NCI-H2171 treated with DMSO at 0.1 percent for 48 hours (cell line): ENCODE results near the gene DIRAS1.

ENCODE experiments used
- DNase-seq: peaks from one replicate; lab custom pipeline; 2025; lab: John Stamatoyannopoulos, UW

Gene DIRAS1, protein sequence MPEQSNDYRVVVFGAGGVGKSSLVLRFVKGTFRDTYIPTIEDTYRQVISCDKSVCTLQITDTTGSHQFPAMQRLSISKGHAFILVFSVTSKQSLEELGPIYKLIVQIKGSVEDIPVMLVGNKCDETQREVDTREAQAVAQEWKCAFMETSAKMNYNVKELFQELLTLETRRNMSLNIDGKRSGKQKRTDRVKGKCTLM

DNA sequence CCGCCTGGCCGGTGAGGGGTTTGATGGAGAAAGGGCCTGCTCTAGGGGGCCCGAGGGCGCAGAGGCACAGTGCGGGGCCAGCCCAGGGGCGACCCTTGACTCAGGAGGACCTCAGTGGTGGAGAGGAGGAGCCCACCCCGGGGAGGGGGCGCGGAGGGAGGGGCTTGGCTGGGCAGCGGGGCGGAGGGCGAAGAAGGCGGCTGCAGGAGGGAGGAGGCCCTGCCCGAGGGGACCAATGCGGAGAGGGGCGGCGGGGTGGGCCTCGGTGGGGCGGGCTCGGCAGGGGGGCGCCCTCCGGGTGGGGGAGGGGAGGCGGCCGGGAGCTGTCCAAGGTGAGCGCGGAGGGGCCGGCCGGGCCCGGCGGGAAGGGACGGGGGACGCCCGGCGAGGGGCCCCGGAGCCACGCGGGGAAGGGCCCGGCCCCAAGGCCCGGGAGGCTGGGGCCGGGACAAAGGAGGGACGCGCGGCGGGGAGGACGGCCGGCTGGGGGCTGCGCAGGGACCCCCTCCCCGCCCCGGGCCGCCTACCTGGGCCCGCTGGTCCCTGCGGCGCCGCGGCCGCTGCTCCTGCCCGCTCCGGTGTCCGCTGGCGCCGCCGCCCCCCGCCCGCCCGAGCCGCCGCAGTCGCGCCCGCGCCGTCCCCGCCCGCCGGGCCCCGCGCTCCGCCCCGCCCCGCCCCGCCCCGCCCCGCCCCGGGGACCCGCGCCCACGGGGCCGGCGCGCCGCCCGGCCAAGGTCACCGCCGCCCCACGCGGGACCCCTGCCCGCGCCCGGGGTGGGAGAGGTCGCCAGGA is at the start of gene DIRAS1:
Gene DIRAS1, minus strand, starts transcription at position 596 of the 793 bp plus-strand sequence. CDS start 3,566 bp downstream, outside the sequence.
- no peak for DNase-seq

DNA sequence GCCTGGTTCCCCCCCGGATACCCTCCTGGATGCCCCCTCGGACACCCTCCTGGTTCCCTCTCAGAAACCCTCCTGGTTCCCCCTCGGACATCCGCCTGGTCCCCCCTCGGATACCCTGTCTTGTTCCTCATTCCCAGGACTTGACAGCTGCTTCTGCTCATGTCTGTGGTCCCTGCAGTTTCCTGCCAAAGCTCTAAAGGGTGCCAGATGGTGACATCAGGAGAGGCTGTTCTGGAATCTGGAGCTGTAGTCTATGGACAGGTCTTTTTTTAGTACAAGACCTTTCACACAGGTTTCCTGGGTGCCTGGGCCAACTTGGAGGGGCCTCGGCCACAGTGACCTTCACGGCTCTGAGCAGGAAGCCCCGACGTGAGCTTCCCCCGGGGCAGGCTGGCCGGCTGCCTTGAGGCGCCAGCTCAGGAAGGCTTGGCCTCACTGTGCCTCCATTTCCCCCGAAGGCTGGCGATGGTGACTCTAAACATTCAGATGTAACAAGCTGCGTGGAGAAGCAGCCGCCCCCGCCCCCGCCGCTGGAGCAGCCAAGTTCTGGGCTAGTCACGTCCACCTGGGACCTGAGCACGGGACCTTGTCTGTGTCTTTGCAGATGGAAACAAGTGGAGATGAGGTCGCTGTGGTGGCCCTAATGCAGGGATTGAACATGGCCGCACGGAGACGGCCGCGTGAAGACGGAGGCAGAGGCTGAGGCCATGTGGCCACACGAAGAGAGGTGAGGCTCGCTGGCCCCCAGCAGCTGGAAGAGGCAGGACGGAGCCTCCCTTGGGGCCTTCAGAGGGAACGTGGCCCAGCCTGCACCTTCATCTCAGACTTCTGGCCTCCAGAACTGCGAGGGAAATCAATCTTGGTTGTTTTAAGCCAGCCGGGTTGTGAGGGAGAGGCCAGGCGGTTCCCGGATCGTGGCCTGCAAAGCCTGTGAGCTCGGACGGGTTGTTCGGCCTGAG is 49.2 kb upstream of the DIRAS1 start:
- peak; percentile 49 for DNase-seq

GRCh38 chr19:2769218-2769617 is 48.0 kb upstream of the DIRAS1 start:
- DNase-seq, result no peak

- DNase-seq, result no peak
Observed at GRCh38 chr19:2768365-2769132, 47.4 kb upstream of the DIRAS1 start.

GRCh38 chr19:2767688-2768087 is 46.5 kb upstream of the DIRAS1 start:
- no peak for DNase-seq

DNA sequence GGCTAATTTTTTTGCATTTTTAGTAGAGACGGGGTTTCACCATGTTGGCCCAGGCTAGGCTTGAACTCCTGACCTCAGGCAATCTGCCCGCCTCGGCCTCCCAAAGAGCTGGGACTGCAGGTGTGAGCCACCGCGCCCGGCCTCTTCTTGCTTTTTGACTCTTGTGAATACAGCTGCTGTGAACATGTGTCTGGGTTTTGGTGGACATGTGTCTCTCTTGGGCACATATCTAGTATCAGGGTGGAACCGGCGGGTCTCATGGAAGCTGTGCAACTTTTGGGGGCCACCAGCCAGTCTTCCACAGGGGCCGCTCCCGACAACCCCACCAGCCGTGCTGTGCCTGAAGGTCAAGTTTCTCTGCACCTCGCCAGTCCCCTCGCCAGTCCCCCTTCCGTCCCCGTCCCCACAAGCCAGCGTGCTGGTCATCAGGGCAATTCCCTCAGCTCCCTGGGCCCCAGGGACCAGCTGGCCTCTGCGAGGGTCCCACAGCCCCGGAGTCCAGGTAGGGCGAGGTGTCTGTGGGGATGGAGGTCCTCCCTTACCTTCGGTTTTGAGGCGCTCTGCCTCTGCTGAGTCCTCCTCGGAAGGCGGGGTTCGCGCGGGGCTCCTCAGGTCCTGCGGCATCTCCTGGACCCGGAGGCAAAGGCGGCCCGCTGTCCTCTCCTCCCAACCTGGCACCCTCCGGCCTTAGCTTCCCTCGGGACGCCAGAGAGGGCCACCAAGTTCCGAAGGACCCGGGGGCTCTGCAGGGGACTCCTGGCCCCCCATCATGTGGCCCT is 45.6 kb upstream of the DIRAS1 start:
- DNase-seq, result no peak

DNA sequence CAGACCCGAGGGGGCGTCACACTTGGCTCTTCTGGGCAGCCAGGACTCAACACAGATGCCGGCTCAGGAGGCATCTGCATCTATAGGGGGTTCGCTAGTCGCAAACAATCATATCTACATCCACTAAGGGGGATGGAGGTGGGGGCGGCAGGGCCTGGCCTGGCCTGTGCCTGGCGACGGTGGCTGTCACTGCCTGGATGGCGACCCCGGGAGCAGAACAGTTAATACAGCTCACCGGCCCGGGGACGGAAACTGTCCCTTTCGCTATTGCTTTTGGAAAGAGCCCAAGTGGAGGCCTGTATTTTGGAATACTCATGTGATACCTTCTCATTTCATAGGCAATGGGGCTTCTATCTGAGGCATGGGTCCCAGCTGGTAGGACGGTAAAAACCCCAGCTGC is 44.2 kb upstream of the DIRAS1 start:
- no peak for DNase-seq

DNA sequence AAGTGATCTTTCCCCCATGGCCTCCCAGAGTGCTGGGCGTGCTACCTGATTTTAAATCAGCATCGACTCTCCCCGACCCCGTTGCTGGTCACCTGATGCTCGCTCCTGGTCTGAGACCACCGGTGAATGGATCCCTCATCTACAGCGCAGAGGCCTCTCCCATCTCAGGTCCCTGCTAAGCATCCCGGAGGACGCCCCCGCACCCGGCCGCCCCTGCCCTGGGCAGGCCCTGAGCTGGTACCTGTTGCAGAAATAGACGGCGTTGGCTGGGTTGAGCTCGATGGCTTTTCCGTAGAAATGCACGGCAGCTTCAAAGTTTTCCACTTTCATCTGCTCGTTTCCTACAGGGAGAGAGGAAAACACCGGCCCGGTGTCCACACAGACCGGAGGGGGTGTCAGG is 43.8 kb upstream of the DIRAS1 start:
- DNase-seq, result no peak

- no peak for DNase-seq
Observed at GRCh38 chr19:2763687-2764086, 42.5 kb upstream of the DIRAS1 start.

- no peak for DNase-seq
Observed at GRCh38 chr19:2762783-2763496, 41.8 kb upstream of the DIRAS1 start.

GRCh38 chr19:2761876-2762782 is 41.0 kb upstream of the DIRAS1 start:
- DNase-seq, result no peak

DNA sequence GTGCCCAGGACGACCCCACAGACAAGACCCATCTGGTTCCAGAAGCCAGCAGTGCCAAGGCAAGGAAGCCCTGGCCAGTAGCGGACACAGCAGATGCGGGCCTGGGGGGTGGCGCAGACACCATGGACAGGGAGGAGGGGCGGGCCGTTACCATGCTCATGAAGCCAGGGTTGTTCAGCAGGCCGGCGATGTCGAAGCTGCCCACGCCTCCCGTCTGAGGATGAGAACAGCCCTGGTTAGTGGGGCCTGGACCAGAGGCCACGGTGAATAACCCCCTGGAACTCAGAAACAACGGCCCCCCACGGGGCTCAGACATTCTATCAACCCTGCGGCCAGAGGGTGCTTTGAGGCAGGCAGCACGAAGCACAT is 40.1 kb upstream of the DIRAS1 start:
- DNase-seq, result no peak

DNA sequence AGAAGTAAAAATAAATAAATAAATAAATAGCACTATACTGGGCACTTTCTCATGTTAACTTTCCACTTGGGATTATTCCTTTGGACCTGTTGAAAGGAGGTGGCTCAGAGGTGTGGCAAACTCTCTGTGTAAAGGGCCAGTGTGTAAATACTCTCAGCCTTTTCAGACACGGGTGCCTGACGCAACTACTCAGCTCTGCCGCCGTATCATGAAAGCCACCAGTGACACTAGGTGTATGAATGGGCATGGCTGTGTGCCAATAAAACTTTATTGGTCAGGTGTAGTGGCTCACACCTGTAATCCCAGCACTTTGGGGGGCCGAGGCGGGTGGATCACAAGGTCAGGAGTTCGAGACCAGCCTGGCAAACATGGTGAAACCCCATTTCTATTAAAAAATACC is 38.8 kb upstream of the DIRAS1 start:
- no peak for DNase-seq

- no peak for DNase-seq
Observed at GRCh38 chr19:2759362-2759761, 38.2 kb upstream of the DIRAS1 start.

DNA sequence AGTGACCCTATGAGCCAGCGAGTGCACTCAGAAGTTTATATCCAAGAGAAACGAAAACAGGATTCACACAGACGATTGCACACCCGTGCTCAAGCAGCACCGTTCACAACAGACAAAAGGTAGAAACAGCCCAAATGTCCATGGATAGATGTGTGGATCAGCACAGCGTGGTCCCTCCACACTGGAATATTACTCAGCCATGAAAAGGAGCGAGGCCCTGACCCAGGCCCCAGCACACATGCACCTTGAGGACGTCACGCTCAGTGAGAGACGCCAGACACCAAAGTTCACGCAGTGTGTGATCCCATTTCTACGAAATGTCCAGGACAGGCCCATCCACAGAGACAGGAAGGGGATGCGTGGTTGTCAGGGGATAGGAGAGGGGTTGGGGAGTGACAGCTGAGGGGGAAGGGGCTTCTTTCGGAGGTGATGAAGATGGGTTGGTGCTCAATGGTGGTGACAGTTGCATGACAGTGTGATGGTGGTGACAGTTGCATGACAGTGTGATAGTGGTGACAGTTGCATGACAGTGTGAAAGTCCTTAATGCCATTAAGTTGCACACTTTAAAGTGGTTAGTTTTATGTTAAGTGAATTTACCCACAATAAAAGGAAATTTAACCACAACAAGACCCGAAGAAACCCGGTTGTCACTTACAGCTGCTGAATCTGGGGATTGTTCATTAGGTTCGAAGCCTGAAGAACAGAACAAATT is 37.6 kb upstream of the DIRAS1 start:
- DNase-seq, result no peak

DNA sequence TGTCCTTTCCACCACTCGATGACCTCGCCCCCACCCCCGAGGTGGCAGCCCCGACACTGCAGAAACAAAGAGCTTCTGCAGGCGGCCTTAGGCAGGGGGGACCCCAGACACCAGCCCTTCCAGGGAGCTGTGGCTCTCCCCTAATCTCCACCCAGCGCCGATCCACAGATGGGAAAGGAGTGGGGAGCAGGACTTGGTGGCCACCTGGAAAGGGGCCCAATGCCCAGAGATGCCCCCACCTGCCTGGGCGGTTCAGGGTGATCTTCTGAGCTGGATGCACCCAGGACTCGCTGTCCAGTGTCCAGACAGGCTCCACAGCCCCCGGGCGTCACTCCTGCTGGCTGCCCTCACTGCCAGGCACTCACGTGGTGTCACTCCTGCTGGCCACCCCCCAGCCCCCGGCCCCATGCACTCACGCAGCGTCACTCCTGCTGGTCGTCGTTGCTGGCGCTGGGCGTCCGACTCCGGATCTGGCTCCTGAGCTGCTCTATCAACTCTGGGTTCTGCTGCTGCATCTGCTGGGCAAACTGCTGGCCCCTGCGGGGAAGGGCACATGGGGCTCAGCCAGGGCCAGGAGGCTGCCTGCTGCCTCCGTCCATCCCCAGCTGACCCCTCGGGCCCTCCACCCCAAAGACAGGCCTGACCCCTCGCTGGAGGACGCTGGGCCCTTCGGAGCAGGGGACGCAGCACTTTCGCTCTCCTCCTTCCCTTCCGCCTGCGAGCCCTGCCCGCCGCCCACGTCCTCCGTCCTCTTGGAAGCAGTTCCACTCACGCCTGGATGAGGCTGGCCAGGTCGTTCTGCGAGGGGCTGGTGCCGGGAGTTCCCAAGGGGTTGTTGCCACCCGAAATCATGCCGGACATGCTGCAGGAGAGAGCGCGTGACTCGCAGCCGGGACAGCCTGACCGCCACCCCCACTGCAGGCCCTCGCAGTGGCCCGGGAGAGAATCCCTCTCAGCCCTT is 36.0 kb upstream of the DIRAS1 start:
- DNase-seq, result no peak

DNA sequence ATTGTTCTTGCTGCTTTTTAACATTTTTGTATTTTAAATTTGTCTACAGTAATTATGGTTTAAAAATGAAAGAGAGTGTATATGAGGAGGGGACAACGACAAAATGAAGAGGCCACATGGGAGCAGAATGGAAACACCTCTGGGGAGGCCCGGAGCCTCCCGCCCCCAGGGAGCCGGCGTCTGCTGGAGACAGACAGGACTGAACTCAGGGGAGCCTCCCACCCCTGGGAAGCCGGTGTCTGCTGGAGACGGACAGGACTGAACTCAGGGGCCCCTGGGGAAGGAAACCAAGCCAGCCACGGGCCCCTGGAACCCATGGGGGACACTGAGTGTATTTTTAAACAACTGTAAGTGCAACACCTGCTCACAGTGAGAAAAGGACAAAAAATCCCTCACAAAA is 35.3 kb upstream of the DIRAS1 start:
- no peak for DNase-seq

DNA sequence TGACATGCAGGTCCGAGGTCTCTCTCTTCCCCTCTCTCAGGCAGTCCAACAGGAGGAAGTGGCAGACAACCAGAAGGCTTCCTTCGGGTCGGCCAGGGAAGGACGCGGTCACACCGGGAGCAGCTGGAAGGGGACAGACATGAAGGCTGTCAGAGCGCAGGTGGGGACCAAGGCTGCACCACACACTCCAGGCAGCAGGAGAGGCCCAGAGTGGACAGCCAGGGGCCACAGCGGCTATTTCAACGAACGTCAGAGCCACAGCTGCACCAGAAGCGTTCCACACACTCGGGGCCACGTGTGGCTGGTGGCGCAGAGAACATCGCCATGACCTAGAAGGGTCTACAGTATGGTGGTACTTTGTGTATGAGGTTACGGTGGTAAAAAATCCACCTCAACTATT is 34.6 kb upstream of the DIRAS1 start:
- no peak for DNase-seq
